Measurements from ENCODE around the gene ASB2.
A peak's percentile ranks its signal among the peaks of the same experiment; 100 is the strongest.

Gene ASB2

DNA sequence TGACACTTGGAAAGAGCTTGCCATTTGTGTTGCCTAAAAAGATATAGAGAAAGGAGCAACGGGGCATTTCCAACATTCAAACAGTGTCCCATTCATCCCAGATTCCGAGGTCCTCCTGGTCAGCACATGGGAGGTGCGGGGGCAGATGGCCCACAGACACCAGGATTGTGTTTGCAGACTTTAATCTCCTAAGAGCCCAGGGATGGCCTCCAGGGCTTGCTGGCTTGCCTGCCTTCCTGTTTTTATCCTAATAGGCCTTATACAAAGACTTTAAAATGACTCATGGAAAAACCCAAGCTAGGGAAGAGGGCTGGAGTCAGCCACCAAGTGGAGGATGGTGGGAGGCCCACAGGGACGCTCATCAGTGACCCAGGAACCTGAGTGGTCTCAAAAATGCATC lies 70.7 kb downstream of the ASB2 start:
- TF ChIP-seq, protein P1, sequence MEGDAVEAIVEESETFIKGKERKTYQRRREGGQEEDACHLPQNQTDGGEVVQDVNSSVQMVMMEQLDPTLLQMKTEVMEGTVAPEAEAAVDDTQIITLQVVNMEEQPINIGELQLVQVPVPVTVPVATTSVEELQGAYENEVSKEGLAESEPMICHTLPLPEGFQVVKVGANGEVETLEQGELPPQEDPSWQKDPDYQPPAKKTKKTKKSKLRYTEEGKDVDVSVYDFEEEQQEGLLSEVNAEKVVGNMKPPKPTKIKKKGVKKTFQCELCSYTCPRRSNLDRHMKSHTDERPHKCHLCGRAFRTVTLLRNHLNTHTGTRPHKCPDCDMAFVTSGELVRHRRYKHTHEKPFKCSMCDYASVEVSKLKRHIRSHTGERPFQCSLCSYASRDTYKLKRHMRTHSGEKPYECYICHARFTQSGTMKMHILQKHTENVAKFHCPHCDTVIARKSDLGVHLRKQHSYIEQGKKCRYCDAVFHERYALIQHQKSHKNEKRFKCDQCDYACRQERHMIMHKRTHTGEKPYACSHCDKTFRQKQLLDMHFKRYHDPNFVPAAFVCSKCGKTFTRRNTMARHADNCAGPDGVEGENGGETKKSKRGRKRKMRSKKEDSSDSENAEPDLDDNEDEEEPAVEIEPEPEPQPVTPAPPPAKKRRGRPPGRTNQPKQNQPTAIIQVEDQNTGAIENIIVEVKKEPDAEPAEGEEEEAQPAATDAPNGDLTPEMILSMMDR (IDR thresholded peaks at IDR 0.05; ENCODE audit: borderline replicate concordance, insufficient read depth, low read depth, low read length): no peak
- H3K4me3 ChIP-seq (ENCODE audit: low read depth, low read length): no peak overlapping the region

GRCh38 chr14:93903342-93904184 lies 72.8 kb downstream of the ASB2 start:
- no peak overlapping the region for H3K4me3 ChIP-seq (ENCODE audit: low read depth, low read length)
- TF ChIP-seq, protein P1 (IDR thresholded peaks at IDR 0.05; ENCODE audit: borderline replicate concordance, insufficient read depth, low read depth, low read length): peak; percentile 33; the same call in 1 of the 2 replicates

GRCh38 chr14:93902619-93903307 lies 73.6 kb downstream of the ASB2 start:
- TF ChIP-seq, protein P1 (IDR thresholded peaks at IDR 0.05; ENCODE audit: borderline replicate concordance, insufficient read depth, low read depth, low read length): no peak
- no peak overlapping the region for H3K4me3 ChIP-seq (ENCODE audit: low read depth, low read length)

DNA sequence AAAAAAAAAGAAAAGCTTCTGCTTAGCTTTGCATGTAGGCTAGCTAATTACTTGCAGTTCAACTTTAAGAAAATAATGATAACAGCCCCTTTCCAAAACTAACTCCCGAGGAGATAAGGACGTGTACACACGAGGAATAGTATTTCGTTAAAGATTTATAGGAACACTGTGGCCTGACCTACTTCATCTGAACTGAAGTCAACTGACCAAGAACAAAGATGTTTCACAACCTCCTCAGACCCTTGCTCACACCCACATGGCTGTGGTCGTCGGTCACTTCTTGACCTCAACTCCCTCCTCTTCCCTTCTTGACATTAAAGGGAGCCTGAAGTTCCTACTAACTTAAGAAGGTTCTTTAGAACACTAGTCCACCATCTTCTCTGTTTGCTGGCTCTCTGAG lies 74.6 kb downstream of the ASB2 start:
- H3K4me3 ChIP-seq (ENCODE audit: low read depth, low read length): no peak overlapping the region
- TF ChIP-seq, protein P1 (IDR thresholded peaks at IDR 0.05; ENCODE audit: borderline replicate concordance, insufficient read depth, low read depth, low read length): no peak

GRCh38 chr14:93898731-93899130 lies 77.6 kb downstream of the ASB2 start:
- TF ChIP-seq, protein P1 (IDR thresholded peaks at IDR 0.05; ENCODE audit: borderline replicate concordance, insufficient read depth, low read depth, low read length): no peak
- no peak overlapping the region for H3K4me3 ChIP-seq (ENCODE audit: low read depth, low read length)

DNA sequence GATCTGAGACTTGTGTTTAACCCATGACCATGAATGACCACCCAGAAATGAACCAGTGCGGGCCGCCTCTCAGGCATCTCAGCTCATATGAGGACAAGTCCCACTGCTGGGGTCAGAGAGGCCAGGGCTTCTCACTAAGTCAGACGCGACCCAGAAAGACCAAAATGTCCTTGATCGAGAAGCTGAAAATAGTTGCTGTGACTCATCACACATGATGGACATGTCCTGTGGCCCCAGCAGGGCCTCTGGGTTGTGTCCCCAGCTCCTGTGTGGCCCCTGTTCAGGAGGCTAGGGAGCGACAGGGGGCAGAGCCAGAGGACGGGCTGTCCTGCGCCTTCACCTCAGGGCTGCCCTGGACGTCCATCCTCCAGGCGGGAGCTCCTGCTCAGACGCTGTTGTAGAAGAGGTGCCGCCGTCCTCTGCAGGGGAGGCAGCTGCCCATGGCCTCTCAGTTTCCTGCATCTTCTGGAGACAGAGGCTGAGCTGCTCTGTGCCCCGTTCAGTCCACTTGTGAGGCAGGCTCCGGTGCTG lies 78.2 kb downstream of the ASB2 start:
- no peak overlapping the region for H3K4me3 ChIP-seq (ENCODE audit: low read depth, low read length)
- TF ChIP-seq, protein P1 (IDR thresholded peaks at IDR 0.05; ENCODE audit: borderline replicate concordance, insufficient read depth, low read depth, low read length): no peak

All from GM12875 (cell line).